ENCODE measurements around the gene SAP30BP. TPM values are rescaled to one million over a fixed set of nuclear protein-coding genes. Genes with fewer than 3 reads are reported as not detected.
A peak's percentile ranks its signal among the peaks of the same experiment; 100 is the strongest.

SAP30BP gene
- total RNA-seq, 1 donor, result 60.0 TPM

DNA sequence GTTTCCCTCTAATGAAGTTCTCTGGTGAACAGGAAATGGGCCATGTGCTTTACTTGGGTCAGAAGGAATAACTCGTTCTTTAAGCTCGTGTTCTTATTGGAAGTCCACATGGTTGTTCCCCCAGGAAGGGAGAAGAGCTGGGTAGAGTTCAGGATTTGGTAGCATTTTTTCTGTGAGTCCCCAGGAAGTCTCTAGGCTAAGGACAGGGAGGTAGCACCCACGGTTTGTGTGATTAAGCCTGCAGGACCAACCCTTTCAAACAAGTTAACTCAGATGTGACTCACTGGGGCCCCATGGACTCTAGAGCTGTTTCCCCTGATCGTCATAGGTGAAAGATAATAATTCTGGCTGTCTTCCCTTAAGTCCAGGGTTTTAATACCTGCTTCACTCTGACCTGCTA, 16.4 kb downstream of the SAP30BP start:
- TF ChIP-seq, protein P1, sequence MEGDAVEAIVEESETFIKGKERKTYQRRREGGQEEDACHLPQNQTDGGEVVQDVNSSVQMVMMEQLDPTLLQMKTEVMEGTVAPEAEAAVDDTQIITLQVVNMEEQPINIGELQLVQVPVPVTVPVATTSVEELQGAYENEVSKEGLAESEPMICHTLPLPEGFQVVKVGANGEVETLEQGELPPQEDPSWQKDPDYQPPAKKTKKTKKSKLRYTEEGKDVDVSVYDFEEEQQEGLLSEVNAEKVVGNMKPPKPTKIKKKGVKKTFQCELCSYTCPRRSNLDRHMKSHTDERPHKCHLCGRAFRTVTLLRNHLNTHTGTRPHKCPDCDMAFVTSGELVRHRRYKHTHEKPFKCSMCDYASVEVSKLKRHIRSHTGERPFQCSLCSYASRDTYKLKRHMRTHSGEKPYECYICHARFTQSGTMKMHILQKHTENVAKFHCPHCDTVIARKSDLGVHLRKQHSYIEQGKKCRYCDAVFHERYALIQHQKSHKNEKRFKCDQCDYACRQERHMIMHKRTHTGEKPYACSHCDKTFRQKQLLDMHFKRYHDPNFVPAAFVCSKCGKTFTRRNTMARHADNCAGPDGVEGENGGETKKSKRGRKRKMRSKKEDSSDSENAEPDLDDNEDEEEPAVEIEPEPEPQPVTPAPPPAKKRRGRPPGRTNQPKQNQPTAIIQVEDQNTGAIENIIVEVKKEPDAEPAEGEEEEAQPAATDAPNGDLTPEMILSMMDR (IDR thresholded peaks at IDR 0.05; ENCODE audit: insufficient read depth, low read depth, low read length), result no peak
- DNase-seq (ENCODE audit: low read depth), result peak; percentile 31

DNA sequence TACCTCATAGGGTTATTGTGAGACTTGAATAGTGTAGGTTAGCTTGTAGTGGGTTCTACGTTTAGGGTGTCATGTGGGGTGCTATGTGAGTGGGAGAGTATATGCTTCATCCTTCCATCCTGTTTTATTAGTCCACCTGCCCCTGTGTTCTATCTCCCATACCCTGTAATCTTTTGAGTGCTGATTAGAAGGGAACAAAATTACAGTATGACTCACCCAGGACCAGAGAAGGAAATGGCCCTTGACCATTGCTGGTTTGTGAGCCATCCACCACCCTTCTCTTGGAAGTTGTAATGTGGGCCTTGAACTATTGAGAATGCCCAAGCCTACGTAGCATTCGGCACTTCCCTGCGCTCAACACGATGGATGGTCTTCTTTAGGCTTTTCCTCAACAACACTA, 17.1 kb downstream of the SAP30BP start:
- TF ChIP-seq, protein P1 (IDR thresholded peaks at IDR 0.05; ENCODE audit: insufficient read depth, low read depth, low read length), result no peak
- no peak for DNase-seq (ENCODE audit: low read depth)
- no peak overlapping the region for H3K4me3 ChIP-seq (ENCODE audit: low read depth, low read length)

More for the DNA sequence above, 16.4 kb downstream of the SAP30BP start:
- H3K4me3 ChIP-seq (ENCODE audit: low read depth, low read length), result no peak overlapping the region

- TF ChIP-seq, protein P1 (IDR thresholded peaks at IDR 0.05; ENCODE audit: insufficient read depth, low read depth, low read length), result no peak
- DNase-seq (ENCODE audit: low read depth), result no peak
- no peak overlapping the region for H3K4me3 ChIP-seq (ENCODE audit: low read depth, low read length)
Measured at GRCh38 chr17:75684924-75685323, 17.8 kb downstream of the SAP30BP start.

- DNase-seq (ENCODE audit: low read depth), result no peak
- TF ChIP-seq, protein P1 (IDR thresholded peaks at IDR 0.05; ENCODE audit: insufficient read depth, low read depth, low read length), result no peak
- H3K4me3 ChIP-seq (ENCODE audit: low read depth, low read length), result no peak overlapping the region
Measured at GRCh38 chr17:75685499-75685898, 18.4 kb downstream of the SAP30BP start.

- TF ChIP-seq, protein P1 (IDR thresholded peaks at IDR 0.05; ENCODE audit: insufficient read depth, low read depth, low read length), result no peak
- H3K4me3 ChIP-seq (ENCODE audit: low read depth, low read length), result no peak overlapping the region
- peak; percentile 50 for DNase-seq (ENCODE audit: low read depth)
Measured at GRCh38 chr17:75688209-75688825, 21.2 kb downstream of the SAP30BP start.

GRCh38 chr17:75689441-75689873, 22.3 kb downstream of the SAP30BP start:
- DNase-seq (ENCODE audit: low read depth), result no peak
- H3K4me3 ChIP-seq (ENCODE audit: low read depth, low read length), result no peak overlapping the region
- TF ChIP-seq, protein P1 (IDR thresholded peaks at IDR 0.05; ENCODE audit: insufficient read depth, low read depth, low read length), result no peak

GRCh38 chr17:75691371-75691791, 24.2 kb downstream of the SAP30BP start:
- TF ChIP-seq, protein P1 (IDR thresholded peaks at IDR 0.05; ENCODE audit: insufficient read depth, low read depth, low read length), result no peak
- no peak for DNase-seq (ENCODE audit: low read depth)

More at GRCh38 chr17:75691371-75691791, 24.2 kb downstream of the SAP30BP start:
- H3K4me3 ChIP-seq (ENCODE audit: low read depth, low read length), result no peak overlapping the region

Measured in fibroblast of villous mesenchyme (primary cell).